Parathyroid adenoma (tissue), 2 donors: Measurements from ENCODE around the gene EVPL.

Experiments used
- H2AFZ ChIP-seq: fragments of 300-600 bp; sonication (generic); one replicate; pipeline ENCODE4 v1.7.0; 2017; ENCODE audit warnings: antibody characterized with exemption, mild to moderate bottlenecking
- H3K27ac ChIP-seq: fragments of 300-600 bp; sonication (generic); one replicate; pipeline ENCODE4 v1.7.0; 2017
- H3K27me3 ChIP-seq: fragments of 300-600 bp; sonication (generic); one replicate; pipeline ENCODE4 v1.7.0; 2017; ENCODE audit warnings: low read length; ENCODE audit not compliant: control insufficient read depth, insufficient read depth
- H3K36me3 ChIP-seq: fragments of 300-600 bp; sonication (generic); one replicate; pipeline ENCODE4 v1.7.0; 2017; ENCODE audit warnings: low read length; ENCODE audit not compliant: control insufficient read depth, insufficient read depth
- H3K4me1 ChIP-seq: fragments of 300-600 bp; sonication (generic); one replicate; pipeline ENCODE4 v1.7.0; 2017; ENCODE audit warnings: control low read depth
- H3K4me2 ChIP-seq: fragments of 300-600 bp; sonication (generic); one replicate; pipeline ENCODE4 v1.7.0; 2017; ENCODE audit warnings: low read length
- H3K4me3 ChIP-seq: fragments of 300-600 bp; sonication (generic); one replicate; pipeline ENCODE4 v1.7.0; 2017; ENCODE audit warnings: low read depth, low read length
- H3K79me2 ChIP-seq: fragments of 300-600 bp; sonication (generic); one replicate; pipeline ENCODE4 v1.7.0; 2017; ENCODE audit warnings: control low read depth
- H3K9ac ChIP-seq: fragments of 300-600 bp; sonication (generic); one replicate; pipeline ENCODE4 v1.7.0; 2017; ENCODE audit warnings: mild to moderate bottlenecking
- H3K9me3 ChIP-seq: fragments of 300-600 bp; sonication (generic); one replicate; pipeline ENCODE4 v1.7.0; 2017; ENCODE audit warnings: low read length; ENCODE audit not compliant: control insufficient read depth
- TF ChIP-seq, protein P1 (sequence below): fragments of 300-600 bp; sonication (generic); IDR thresholded peaks from one replicate; pipeline ENCODE4 v1.7.0; 2017; ENCODE audit warnings: antibody characterized with exemption, mild to moderate bottlenecking
- donor health status: primary hyperparathyroidism.

EVPL gene

GRCh38 chr17:76002100-76002499 lies 25.0 kb downstream of the EVPL start:
- H3K9ac ChIP-seq: no peak overlapping the region
- H3K9me3 ChIP-seq: no peaks in the 10 kb centered on the region
- H3K27ac ChIP-seq: no peak overlapping the region
- H3K4me2 ChIP-seq: no peak overlapping the region
- no peaks in the 10 kb centered on the region for H3K36me3 ChIP-seq
- no peak overlapping the region for H2AFZ ChIP-seq
- H3K4me1 ChIP-seq: no peaks in the 10 kb centered on the region
- no peak overlapping the region for H3K4me3 ChIP-seq
- H3K79me2 ChIP-seq: no peaks in the 10 kb centered on the region
- TF ChIP-seq, protein P1, sequence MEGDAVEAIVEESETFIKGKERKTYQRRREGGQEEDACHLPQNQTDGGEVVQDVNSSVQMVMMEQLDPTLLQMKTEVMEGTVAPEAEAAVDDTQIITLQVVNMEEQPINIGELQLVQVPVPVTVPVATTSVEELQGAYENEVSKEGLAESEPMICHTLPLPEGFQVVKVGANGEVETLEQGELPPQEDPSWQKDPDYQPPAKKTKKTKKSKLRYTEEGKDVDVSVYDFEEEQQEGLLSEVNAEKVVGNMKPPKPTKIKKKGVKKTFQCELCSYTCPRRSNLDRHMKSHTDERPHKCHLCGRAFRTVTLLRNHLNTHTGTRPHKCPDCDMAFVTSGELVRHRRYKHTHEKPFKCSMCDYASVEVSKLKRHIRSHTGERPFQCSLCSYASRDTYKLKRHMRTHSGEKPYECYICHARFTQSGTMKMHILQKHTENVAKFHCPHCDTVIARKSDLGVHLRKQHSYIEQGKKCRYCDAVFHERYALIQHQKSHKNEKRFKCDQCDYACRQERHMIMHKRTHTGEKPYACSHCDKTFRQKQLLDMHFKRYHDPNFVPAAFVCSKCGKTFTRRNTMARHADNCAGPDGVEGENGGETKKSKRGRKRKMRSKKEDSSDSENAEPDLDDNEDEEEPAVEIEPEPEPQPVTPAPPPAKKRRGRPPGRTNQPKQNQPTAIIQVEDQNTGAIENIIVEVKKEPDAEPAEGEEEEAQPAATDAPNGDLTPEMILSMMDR: no peak
- H3K27me3 ChIP-seq: no peaks in the 10 kb centered on the region

DNA sequence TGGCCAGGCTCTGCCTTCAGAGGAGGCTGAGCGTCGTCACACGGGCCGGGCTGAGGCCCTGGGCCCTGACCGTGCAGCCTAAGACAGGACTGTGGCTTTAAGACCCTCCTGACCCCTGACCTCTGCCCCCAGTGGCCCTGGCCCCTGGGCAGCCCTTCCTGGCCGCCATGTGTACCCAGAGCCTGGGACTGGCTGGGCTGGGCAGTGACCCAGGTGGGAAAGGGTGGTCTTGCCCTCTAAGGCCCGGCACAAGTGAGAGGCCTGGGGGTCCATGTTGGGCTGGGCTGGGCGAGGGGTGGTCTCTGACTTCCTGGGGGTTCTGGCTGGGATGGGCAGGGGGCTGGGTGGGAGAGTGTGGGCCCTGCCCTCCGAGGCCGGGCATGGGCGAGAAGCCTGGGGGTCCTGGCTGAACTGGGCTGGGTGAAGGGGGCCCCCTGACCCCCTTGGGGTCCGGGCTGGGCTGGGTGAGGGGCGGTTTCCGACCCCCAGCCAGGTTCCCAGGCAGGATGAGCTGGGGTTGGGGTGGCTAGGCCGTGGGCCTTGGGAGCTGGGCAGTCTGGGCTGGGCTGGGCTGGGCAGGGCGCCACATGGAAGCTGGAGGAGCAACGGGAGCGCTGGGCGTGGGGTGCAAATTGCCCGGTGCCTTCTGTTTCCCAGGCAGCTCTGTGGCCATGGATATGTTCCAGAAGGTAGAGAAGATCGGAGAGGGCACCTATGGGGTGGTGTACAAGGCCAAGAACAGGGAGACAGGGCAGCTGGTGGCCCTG lies 26.2 kb downstream of the EVPL start, which contains the start of gene CDK3:
TSS of gene CDK3 (plus strand) at position 101 of the 767 bp plus-strand sequence. CDS start at position 672, 571 bp downstream.
- TF ChIP-seq, protein P1: no peak
- Histone ChIP-seq H2AFZ (no peak within 1 kb of the TSS), H3K9ac (no peak within 1 kb of the TSS), H3K79me2 (no peaks in the 10 kb centered on the region), H3K4me3 (no peak within 1 kb of the TSS), H3K27ac (no peak within 1 kb of the TSS), H3K4me2 (no peak within 1 kb of the TSS), H3K9me3 (no peaks in the 10 kb centered on the region), H3K27me3 (no peaks in the 10 kb centered on the region), H3K36me3 (no peaks in the 10 kb centered on the region), H3K4me1 (no peaks in the 10 kb centered on the region)

- Histone ChIP-seq H3K4me1 (no peaks in the 10 kb centered on the region), H3K27ac (no peak overlapping the region)
These were observed 26.9 kb downstream of the EVPL start for GRCh38 chr17:76000016-76000754.

GRCh38 chr17:75998327-75998795 lies 28.7 kb downstream of the EVPL start:
- H3K27me3 ChIP-seq: no peaks in the 10 kb centered on the region
- no peaks in the 10 kb centered on the region for H3K36me3 ChIP-seq
- TF ChIP-seq, protein P1: no peak
- H3K9me3 ChIP-seq: no peaks in the 10 kb centered on the region
- H3K27ac ChIP-seq: peak overlapping the region; percentile 1
- no peaks in the 10 kb centered on the region for H3K79me2 ChIP-seq
- no peak overlapping the region for H3K4me3 ChIP-seq
- no peaks in the 10 kb centered on the region for H3K4me1 ChIP-seq
- H2AFZ ChIP-seq: peak overlapping the region; percentile 55
- H3K4me2 ChIP-seq: peak overlapping the region; percentile 31
- H3K9ac ChIP-seq: no peak overlapping the region

More at GRCh38 chr17:76000016-76000754, 26.9 kb downstream of the EVPL start:
- TF ChIP-seq, protein P1: peak; percentile 54
- no peaks in the 10 kb centered on the region for H3K79me2 ChIP-seq
- H3K36me3 ChIP-seq: no peaks in the 10 kb centered on the region
- H3K4me2 ChIP-seq: no peak overlapping the region
- no peaks in the 10 kb centered on the region for H3K9me3 ChIP-seq
- H3K4me3 ChIP-seq: no peak overlapping the region
- H2AFZ ChIP-seq: no peak overlapping the region
- H3K27me3 ChIP-seq: no peaks in the 10 kb centered on the region
- no peak overlapping the region for H3K9ac ChIP-seq
